Spleen (tissue), 7 donors: Measurements from ENCODE around the gene JARID2.

Experiments used
- CTCF ChIP-seq, 11 experiments: fragments of 200-600 bp in 7 of 11; fragments of 450-650 bp in 4 of 11; sonication (generic) in 4 of 11; IDR thresholded peaks in 8 of 11; conservative IDR thresholded peaks in 3 of 11; 1 replicate in 7 of 11; 2 replicates in 4 of 11; pipeline versions ENCODE4 v1.4.0 to v1.8.0; 2016 to 2021; ENCODE audit warnings: antibody characterized with exemption in 11 of 11, inconsistent platforms in 4 of 11, mild to moderate bottlenecking in 1 of 11
- POLR2A ChIP-seq, 3 donors: fragments of 450-650 bp; IDR thresholded peaks; one replicate each; pipeline ENCODE4 v1.5.1; 2017; ENCODE audit warnings: antibody characterized with exemption in 3 of 3, mild to moderate bottlenecking in 1 of 3
- POLR2AphosphoS5 ChIP-seq, 3 donors: sonication (generic); formaldehyde crosslinking; IDR thresholded peaks; one replicate each; pipeline ENCODE4 v1.5.1; 2017; ENCODE audit warnings: antibody characterized with exemption in 3 of 3
- donor health status: DM: no; HTN: no; CAD: no; lungs with moderate emphysema.
- donor health status: DM: no; HTN: no; CAD: no.
- donor health status: DM: no; HTN: no; CAD: no.

DNA sequence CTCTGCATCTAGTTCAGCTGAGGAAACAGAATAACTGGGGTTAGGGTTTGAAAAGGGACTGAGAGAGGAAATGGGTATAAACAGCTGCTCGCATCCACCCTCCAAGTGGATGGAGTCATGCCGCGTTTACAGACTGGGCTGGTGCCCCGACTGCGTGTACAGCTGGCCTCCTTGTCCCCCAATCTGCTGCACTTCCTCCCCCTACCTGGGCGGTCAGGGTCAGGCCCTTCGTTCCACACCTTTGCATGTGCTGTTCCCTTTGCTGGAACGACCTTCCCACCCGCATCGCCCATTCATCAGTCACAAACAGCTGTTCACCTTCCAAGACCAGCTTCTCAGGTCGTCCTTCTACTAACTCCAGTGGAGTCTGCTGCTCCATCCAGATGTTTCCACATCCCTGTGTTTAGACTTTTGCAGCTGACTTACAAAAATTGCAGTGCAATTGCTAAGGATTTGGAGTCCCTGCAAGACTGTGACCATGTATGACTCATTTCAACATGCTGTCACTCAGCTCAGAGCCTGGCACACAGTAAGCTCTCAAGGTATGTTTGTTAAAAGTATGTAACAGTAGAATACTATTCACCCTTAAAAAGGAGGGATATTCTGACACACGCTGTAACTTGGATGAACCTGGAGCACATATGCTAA is 287.6 kb downstream of the JARID2 start:
- no peak for TF ChIP-seq CTCF (IDR thresholded peaks at IDR 0.05 in 8 of 11, conservative IDR thresholded peaks at IDR 0.05 in 3 of 11)
- TF ChIP-seq POLR2A (IDR thresholded peaks at IDR 0.05) = no peak
- TF ChIP-seq POLR2AphosphoS5 (IDR thresholded peaks at IDR 0.05) = no peak
